ENCODE measurements around the gene AEBP2. TPM values are rescaled to one million over a fixed set of nuclear protein-coding genes. Genes with fewer than 3 reads are reported as not detected.

Gene AEBP2
- total and polyA plus RNA-seq, 2 of the 13 experiments (the other 11 are each of a cell fraction or from before 2014, with no cell fraction given) = 9.2 to 17.9 TPM

DNA sequence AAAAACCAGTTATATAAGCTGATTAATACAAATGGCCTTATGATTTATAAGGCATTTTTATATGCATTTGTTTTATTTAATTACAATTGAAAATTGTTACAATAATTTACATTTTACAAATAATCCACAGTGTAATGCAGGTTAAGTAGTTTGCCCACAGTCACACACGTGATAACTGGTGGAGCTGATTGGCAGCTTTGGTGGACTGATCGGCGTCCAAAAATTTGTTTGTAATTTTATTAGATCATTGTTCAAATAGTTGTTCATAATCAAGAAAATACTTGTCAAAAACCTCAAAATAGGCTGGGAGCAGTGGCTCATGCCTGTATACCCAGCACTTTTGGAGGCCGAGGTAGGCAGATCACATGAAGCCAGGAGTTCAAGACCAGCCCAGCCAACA lies 59.7 kb downstream of the AEBP2 start:
- no peak for ATAC-seq

More for the DNA sequence above, 59.7 kb downstream of the AEBP2 start:
- Histone ChIP-seq H3K9ac (ENCODE audit: insufficient read depth, low read depth, low read length) (no peak overlapping the region), H3K4me1 (ENCODE audit: insufficient read depth, low read length) (no peaks in the 10 kb centered on the region), H3K27ac (ENCODE audit: extremely low read length, insufficient read depth, low read length) (no peak overlapping the region), H3K4me2 (ENCODE audit: low read depth, low read length) (no peak overlapping the region), H2AFZ (ENCODE audit: low read length) (no peak overlapping the region), H3K4me3 (replicated peaks in 1 of 3; ENCODE audit: insufficient read depth in 1 of 3, low read depth in 2 of 3, low read length in 3 of 3) (no peak overlapping the region), H3K79me2 (ENCODE audit: insufficient read depth, low read length) (peaks cover 8% of the 10 kb centered on the region), H3K36me3 (replicated peaks in 1 of 2; ENCODE audit: control insufficient read depth in 1 of 2, insufficient read depth in 2 of 2, low read length in 2 of 2) (peaks cover 5 to 56% of the 10 kb centered on the region in 2 experiments; a peak in 4 of 5 replicates), H4K20me1 (ENCODE audit: insufficient read depth, low read length) (no peaks in the 10 kb centered on the region), H3K9me3 (ENCODE audit: low read length) (no peaks in the 10 kb centered on the region), H3K27me3 (ENCODE audit: control insufficient read depth in 1 of 2, insufficient read depth in 2 of 2, low read length in 2 of 2) (no peaks in the 10 kb centered on the region)
- over 99% methylated on average over 4 of the region's 4 CpGs for WGBS (ENCODE audit: low lambda C conversion rate)
- DNase-seq (ENCODE audit: low spot score) (no peak), FAIRE-seq (no peak)
- BruUV-seq (replicated peaks) = no TSS peak
- intact Hi-C loops (cut with micrococcal nuclease; ENCODE audit: unreplicated experiment) = no loop called here
- no peak for TF ChIP-seq KDM5B (CRISPR knock-in tag; IDR thresholded peaks at IDR 0.05; ENCODE audit: borderline replicate concordance)
- TF ChIP-seq ZNF138 (CRISPR knock-in tag; IDR thresholded peaks at IDR 0.05; ENCODE audit: low read depth) = no peak
- no peak for TF ChIP-seq ZBTB4 (CRISPR knock-in tag; IDR thresholded peaks at IDR 0.05; ENCODE audit: borderline replicate concordance)
- TF ChIP-seq, protein P1, sequence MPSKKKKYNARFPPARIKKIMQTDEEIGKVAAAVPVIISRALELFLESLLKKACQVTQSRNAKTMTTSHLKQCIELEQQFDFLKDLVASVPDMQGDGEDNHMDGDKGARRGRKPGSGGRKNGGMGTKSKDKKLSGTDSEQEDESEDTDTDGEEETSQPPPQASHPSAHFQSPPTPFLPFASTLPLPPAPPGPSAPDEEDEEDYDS (CRISPR knock-in tag; IDR thresholded peaks at IDR 0.05) = no peak
- TF ChIP-seq NR1H2 (CRISPR knock-in tag; IDR thresholded peaks at IDR 0.05; ENCODE audit: borderline replicate concordance, low read depth) = no peak
- ChIA-PET CTCF (ENCODE audit: low intra/inter-chr PET ratio, low total read pairs) (no interaction called here), POLR2A (no interaction called here)
- in situ Hi-C loops (cut with HindIII; ENCODE audit: extremely low pct_ligation_motif_present, low pct_unique_long_range_greater_than_20kb) = no loop called here
